GM18526 (cell line): Measurements from ENCODE around the gene DYNC1H1.

ENCODE experiments used
- POLR2A ChIP-seq: IDR thresholded peaks from 3 replicates; pipeline ENCODE4 v1.6.1; 2011; ENCODE audit not compliant: insufficient read length; ENCODE audit errors: extremely low read depth

DYNC1H1 gene

GRCh38 chr14:101956179-101956885 lies 8.0 kb upstream of the DYNC1H1 start:
- TF ChIP-seq POLR2A = no peak

GRCh38 chr14:101957406-101958234 lies 6.8 kb upstream of the DYNC1H1 start:
- no peak for TF ChIP-seq POLR2A

- TF ChIP-seq POLR2A = no peak
Measured at GRCh38 chr14:101958418-101959180, 5.8 kb upstream of the DYNC1H1 start.

- TF ChIP-seq POLR2A = no peak
Measured at GRCh38 chr14:101959277-101959676, 5.1 kb upstream of the DYNC1H1 start.

- TF ChIP-seq POLR2A = no peak
Measured at GRCh38 chr14:101960225-101960624, 4.1 kb upstream of the DYNC1H1 start.

GRCh38 chr14:101961011-101961721 lies 3.2 kb upstream of the DYNC1H1 start:
- TF ChIP-seq POLR2A = no peak

GRCh38 chr14:101961746-101962502 lies 2.4 kb upstream of the DYNC1H1 start:
- no peak for TF ChIP-seq POLR2A

GRCh38 chr14:101962503-101962874 lies 1.9 kb upstream of the DYNC1H1 start:
- TF ChIP-seq POLR2A = no peak

- no peak for TF ChIP-seq POLR2A
Measured at GRCh38 chr14:101963052-101963451, 1.3 kb upstream of the DYNC1H1 start.

- no peak for TF ChIP-seq POLR2A
Measured at GRCh38 chr14:101963656-101964296, 597 bp upstream of the DYNC1H1 start.

- no peak for TF ChIP-seq POLR2A
Measured at GRCh38 chr14:101965181-101965544, 790 bp downstream of the DYNC1H1 start.

GRCh38 chr14:101965770-101966722 lies 1.7 kb downstream of the DYNC1H1 start:
- no peak for TF ChIP-seq POLR2A

GRCh38 chr14:101966742-101967141 lies 2.4 kb downstream of the DYNC1H1 start:
- TF ChIP-seq POLR2A = no peak

- no peak for TF ChIP-seq POLR2A
Measured at GRCh38 chr14:101968186-101968585, 3.8 kb downstream of the DYNC1H1 start.
